ENCODE measurements around the gene KLHDC8A.
"Not testable (repeated sequence)": the region's sequence is repeated elsewhere in the genome, so short reads cannot be mapped to it uniquely, and the experiment has no call there.

Gene KLHDC8A

DNA sequence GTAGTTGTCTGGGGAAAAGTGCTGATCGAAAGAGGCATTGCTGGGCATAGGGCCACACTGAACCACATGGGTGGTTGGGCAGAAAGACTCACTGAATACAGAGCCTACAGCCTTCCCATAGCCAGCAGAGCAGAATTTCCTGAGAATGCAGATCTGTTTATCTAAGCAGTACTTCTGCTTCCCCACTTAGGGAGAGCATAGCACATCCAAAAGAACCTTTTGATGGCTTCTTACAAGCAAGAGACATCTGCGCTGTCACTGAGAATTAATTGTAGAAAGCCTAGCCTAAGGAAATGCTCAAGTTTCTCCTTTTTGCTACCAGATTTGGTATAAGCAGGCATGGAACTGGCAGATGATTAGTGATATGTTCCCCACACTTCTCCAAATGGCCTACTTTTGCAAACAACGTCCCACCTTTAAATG is 13.0 kb upstream of the KLHDC8A start:
- DNase-seq (ENCODE audit: low spot score) = no peak

DNA sequence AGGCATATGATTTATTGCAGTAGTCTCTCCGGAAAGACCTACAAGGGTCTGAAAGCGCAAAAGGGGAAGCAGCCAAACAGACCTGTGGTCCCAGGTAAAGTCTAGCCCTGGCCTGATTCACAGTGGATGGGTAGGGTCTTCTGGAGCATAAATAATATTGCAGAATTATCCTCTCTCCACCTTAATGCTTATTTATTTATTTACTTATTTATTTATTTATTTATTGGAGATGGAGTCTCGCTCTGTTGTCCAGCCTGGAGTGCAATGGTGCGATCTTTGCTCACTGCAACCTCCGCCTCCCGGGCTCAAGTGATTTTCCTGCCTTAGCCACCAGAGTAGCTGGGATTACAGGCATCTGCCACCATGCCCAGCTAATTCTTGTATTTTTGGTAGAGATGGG is 11.8 kb upstream of the KLHDC8A start:
- DNase-seq (ENCODE audit: low spot score) = no peak
- TF ChIP-seq, protein P1, sequence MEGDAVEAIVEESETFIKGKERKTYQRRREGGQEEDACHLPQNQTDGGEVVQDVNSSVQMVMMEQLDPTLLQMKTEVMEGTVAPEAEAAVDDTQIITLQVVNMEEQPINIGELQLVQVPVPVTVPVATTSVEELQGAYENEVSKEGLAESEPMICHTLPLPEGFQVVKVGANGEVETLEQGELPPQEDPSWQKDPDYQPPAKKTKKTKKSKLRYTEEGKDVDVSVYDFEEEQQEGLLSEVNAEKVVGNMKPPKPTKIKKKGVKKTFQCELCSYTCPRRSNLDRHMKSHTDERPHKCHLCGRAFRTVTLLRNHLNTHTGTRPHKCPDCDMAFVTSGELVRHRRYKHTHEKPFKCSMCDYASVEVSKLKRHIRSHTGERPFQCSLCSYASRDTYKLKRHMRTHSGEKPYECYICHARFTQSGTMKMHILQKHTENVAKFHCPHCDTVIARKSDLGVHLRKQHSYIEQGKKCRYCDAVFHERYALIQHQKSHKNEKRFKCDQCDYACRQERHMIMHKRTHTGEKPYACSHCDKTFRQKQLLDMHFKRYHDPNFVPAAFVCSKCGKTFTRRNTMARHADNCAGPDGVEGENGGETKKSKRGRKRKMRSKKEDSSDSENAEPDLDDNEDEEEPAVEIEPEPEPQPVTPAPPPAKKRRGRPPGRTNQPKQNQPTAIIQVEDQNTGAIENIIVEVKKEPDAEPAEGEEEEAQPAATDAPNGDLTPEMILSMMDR (IDR thresholded peaks at IDR 0.05; ENCODE audit: extremely low read depth, missing control alignments) = no peak

More for the DNA sequence above, 13.0 kb upstream of the KLHDC8A start:
- TF ChIP-seq, protein P1 (IDR thresholded peaks at IDR 0.05; ENCODE audit: extremely low read depth, missing control alignments) = no peak

DNA sequence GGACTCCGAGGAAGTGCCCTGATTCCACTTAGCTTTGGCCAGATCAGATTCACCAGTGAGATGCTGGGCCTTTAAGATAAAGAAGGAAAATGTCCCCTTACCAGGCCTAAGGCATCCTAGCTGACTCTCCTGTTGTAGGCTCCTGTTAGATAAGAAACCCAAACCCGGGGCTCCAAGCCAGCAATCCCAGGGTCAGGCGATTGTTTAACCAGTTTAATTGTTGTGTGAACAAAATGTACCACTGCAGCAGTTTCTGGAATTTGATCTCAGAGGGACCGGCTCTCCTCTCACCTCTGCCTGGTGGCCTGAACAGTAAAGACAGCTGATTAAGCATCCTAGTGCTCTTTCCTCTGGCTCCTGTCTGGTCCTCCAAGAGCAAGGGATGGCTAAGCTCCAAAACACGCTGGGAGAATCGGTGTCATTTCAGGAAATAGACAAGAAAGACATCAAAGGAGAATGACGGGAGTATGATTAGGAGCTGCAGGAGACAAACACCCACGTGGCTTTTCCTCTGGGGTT is 9.3 kb upstream of the KLHDC8A start:
- TF ChIP-seq, protein P1 (IDR thresholded peaks at IDR 0.05; ENCODE audit: extremely low read depth, missing control alignments) = no peak
- DNase-seq (ENCODE audit: low spot score) = no peak

DNA sequence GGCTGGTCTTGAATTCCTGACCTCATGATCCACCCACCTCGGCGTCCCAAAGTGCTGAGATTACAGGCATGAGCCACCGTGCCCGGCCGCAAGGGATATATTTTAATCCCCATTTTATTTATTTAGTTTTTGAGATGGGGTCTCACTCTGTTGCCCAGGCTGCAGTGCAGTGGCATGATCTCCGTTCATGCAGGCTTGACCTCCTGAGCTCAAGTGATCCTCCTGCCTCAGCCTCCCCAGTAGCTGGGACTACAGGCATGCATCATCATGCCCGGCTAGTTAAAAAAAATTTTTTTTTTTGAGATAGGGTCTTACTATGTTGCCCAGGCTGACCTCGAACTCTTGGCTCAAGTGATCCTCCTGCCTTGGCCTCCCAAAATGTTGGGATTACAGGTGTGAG is 8.4 kb upstream of the KLHDC8A start:
- not testable (repeated sequence) for DNase-seq (ENCODE audit: low spot score)

- TF ChIP-seq, protein P1 (IDR thresholded peaks at IDR 0.05; ENCODE audit: extremely low read depth, missing control alignments) = no peak
Observed at GRCh38 chr1:205360891-205361290, 4.2 kb upstream of the KLHDC8A start.

DNA sequence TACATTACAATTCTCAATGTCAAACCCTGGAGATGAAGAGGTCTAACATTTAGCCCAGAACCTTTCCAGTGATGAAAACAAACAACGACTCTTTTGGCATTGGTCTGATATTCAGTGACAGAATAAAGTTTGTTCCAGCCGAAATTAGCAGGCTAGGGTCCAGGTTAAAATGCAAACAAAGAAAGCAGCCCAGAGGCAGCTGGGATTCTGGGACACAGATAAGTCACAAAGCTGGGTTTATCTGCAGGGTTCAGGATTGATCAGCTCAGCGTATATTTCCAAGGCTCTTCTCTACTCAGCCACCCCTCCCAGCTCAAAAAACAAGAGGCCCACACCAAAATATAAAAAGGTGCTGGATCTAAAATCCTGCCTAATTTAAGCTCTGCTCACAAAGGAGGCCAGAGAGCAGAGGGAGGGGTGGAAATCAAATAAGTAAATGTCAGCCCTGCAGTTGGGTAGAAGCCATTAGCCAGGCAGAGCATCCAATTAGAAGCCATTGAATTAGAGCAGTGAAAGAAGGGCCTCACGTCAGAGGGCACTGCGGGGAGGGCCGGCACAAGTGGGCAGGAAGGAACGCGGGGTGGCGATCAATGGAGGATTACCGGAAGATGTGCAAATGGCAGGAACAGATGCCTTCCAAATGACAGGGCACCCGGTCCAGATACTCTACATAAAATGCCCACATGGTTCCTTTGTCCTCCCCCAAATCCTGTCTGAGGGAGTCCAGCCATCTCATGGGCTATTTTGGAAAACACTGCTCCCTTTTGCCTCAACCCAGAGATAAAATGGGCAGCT is 3.2 kb upstream of the KLHDC8A start:
- DNase-seq (ENCODE audit: low spot score) = no peak
- TF ChIP-seq, protein P1 (IDR thresholded peaks at IDR 0.05; ENCODE audit: extremely low read depth, missing control alignments) = no peak

More at GRCh38 chr1:205360891-205361290, 4.2 kb upstream of the KLHDC8A start:
- no peak for DNase-seq (ENCODE audit: low spot score)

DNA sequence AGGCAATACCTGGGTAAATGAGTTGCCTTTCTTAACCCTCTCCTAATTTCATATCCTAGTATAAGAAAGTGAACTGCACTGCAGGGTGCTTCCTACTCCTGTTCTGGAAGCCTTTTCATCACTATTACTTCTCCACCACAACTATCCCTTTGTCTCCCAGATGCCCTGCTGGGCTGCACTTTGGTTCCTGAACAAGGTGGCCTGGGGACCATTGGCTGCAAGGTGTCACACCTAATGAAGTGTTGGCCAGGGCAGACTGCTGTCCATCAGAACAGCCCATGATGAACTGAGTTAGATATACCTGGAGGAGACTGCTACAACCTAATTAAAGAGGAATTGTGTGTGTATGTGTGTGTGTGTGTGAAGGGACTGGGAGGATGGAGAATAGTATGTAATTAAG is 1.9 kb upstream of the KLHDC8A start:
- DNase-seq (ENCODE audit: low spot score) = no peak
- TF ChIP-seq, protein P1 (IDR thresholded peaks at IDR 0.05; ENCODE audit: extremely low read depth, missing control alignments) = no peak

DNA sequence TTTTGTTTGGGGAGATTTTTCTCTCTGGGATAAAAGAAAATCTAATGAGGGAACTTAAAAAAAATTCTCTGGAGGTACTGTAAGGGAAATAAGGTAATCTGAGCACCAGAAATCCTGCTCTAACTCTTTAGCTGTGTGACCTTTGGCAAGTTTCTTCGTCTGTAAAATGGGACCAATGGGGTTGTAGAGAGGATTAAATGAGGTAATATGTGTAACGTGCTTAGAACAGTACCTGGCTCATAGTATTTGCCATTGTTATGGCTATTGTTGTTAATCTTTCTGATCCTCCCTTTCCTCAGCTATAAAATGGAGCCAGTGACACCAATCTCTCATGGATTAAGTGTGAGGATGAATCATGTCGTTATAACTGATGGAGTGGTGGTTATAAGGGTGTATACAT is 845 bp upstream of the KLHDC8A start:
- no peak for DNase-seq (ENCODE audit: low spot score)
- TF ChIP-seq, protein P1 (IDR thresholded peaks at IDR 0.05; ENCODE audit: extremely low read depth, missing control alignments) = no peak
